Measurements from ENCODE around the gene CNTLN.

Gene CNTLN

GRCh38 chr9:17291766-17292165 is 156.9 kb downstream of the CNTLN start:
- no peaks in the 10 kb centered on the region for H4K20me1 ChIP-seq (ENCODE audit: low read depth, low read length)
- no peak for TF ChIP-seq CTCF (IDR thresholded peaks at IDR 0.05; ENCODE audit: insufficient read depth, low read length, poor library complexity, severe bottlenecking)
- no peak for TF ChIP-seq EZH2phosphoT487 (conservative IDR thresholded peaks at IDR 0.05; ENCODE audit: low read length)
- no peak overlapping the region for H3K4me3 ChIP-seq (ENCODE audit: insufficient read depth, low read length, poor library complexity, severe bottlenecking)
- H3K9me2 ChIP-seq (replicated peaks; ENCODE audit: insufficient read depth, low read length), result no peaks in the 10 kb centered on the region
- no peaks in the 10 kb centered on the region for H3K9me3 ChIP-seq (ENCODE audit: insufficient read depth, low read length)
- no peak overlapping the region for H3K9ac ChIP-seq (ENCODE audit: low read length)
- H2AFZ ChIP-seq (ENCODE audit: low read depth, low read length, severe bottlenecking), result no peak overlapping the region
- H3K27ac ChIP-seq (ENCODE audit: low read depth, low read length), result no peak overlapping the region
- H3F3A ChIP-seq (ENCODE audit: insufficient read depth), result no peaks in the 10 kb centered on the region
- H3K36me3 ChIP-seq (ENCODE audit: low read length), result no peaks in the 10 kb centered on the region
- no peaks in the 10 kb centered on the region for H3K27me3 ChIP-seq (ENCODE audit: low read length)
- no peaks in the 10 kb centered on the region for H3K79me2 ChIP-seq (ENCODE audit: insufficient read depth, low read length)
- H3K4me2 ChIP-seq (ENCODE audit: low read depth, low read length, poor library complexity, severe bottlenecking), result no peak overlapping the region

- no peaks in the 10 kb centered on the region for H3K27me3 ChIP-seq (ENCODE audit: low read length)
- H3K4me3 ChIP-seq (ENCODE audit: insufficient read depth, low read length, poor library complexity, severe bottlenecking), result no peak overlapping the region
- TF ChIP-seq EZH2phosphoT487 (conservative IDR thresholded peaks at IDR 0.05; ENCODE audit: low read length), result no peak
- TF ChIP-seq CTCF (IDR thresholded peaks at IDR 0.05; ENCODE audit: insufficient read depth, low read length, poor library complexity, severe bottlenecking), result no peak
- no peaks in the 10 kb centered on the region for H3K79me2 ChIP-seq (ENCODE audit: insufficient read depth, low read length)
- no peaks in the 10 kb centered on the region for H3K9me3 ChIP-seq (ENCODE audit: insufficient read depth, low read length)
- no peaks in the 10 kb centered on the region for H4K20me1 ChIP-seq (ENCODE audit: low read depth, low read length)
- no peak overlapping the region for H3K27ac ChIP-seq (ENCODE audit: low read depth, low read length)
- H2AFZ ChIP-seq (ENCODE audit: low read depth, low read length, severe bottlenecking), result no peak overlapping the region
- no peaks in the 10 kb centered on the region for H3F3A ChIP-seq (ENCODE audit: insufficient read depth)
- no peaks in the 10 kb centered on the region for H3K9me2 ChIP-seq (replicated peaks; ENCODE audit: insufficient read depth, low read length)
- no peaks in the 10 kb centered on the region for H3K36me3 ChIP-seq (ENCODE audit: low read length)
- no peak overlapping the region for H3K9ac ChIP-seq (ENCODE audit: low read length)
- H3K4me2 ChIP-seq (ENCODE audit: low read depth, low read length, poor library complexity, severe bottlenecking), result no peak overlapping the region
These were observed 158.8 kb downstream of the CNTLN start for GRCh38 chr9:17293685-17294084.

- Histone ChIP-seq H3K27me3 (ENCODE audit: low read length) (no peaks in the 10 kb centered on the region), H3K79me2 (ENCODE audit: insufficient read depth, low read length) (no peaks in the 10 kb centered on the region), H3K36me3 (ENCODE audit: low read length) (no peaks in the 10 kb centered on the region), H4K20me1 (ENCODE audit: low read depth, low read length) (no peaks in the 10 kb centered on the region), H3K9me3 (ENCODE audit: insufficient read depth, low read length) (no peaks in the 10 kb centered on the region), H3K9me2 (replicated peaks; ENCODE audit: insufficient read depth, low read length) (no peaks in the 10 kb centered on the region), H3F3A (ENCODE audit: insufficient read depth) (no peaks in the 10 kb centered on the region), H3K27ac (ENCODE audit: low read depth, low read length) (no peak overlapping the region), H2AFZ (ENCODE audit: low read depth, low read length, severe bottlenecking) (no peak overlapping the region), H3K4me2 (ENCODE audit: low read depth, low read length, poor library complexity, severe bottlenecking) (no peak overlapping the region), H3K4me3 (ENCODE audit: insufficient read depth, low read length, poor library complexity, severe bottlenecking) (no peak overlapping the region), H3K9ac (ENCODE audit: low read length) (no peak overlapping the region)
- TF ChIP-seq CTCF (IDR thresholded peaks at IDR 0.05; ENCODE audit: insufficient read depth, low read length, poor library complexity, severe bottlenecking) (no peak), EZH2phosphoT487 (conservative IDR thresholded peaks at IDR 0.05; ENCODE audit: low read length) (no peak)
These were observed 160.2 kb downstream of the CNTLN start for GRCh38 chr9:17294822-17295624.
